GM19193 (cell line): Measurements from ENCODE around the gene GRK5.

ENCODE experiments used
- POLR2A ChIP-seq: IDR thresholded peaks from 4 replicates; pipeline ENCODE4 v1.6.1; 2011; ENCODE audit not compliant: insufficient read depth, insufficient read length; ENCODE audit errors: extremely low read depth

The GRK5 gene

GRCh38 chr10:119250641-119251314, 43.4 kb downstream of the GRK5 start:
- no peak for TF ChIP-seq POLR2A

GRCh38 chr10:119251315-119251708, 43.9 kb downstream of the GRK5 start:
- no peak for TF ChIP-seq POLR2A

- TF ChIP-seq POLR2A = no peak
These were observed 44.7 kb downstream of the GRK5 start for GRCh38 chr10:119252051-119252465.

GRCh38 chr10:119252470-119253151, 45.2 kb downstream of the GRK5 start:
- no peak for TF ChIP-seq POLR2A

GRCh38 chr10:119253433-119254174, 46.2 kb downstream of the GRK5 start:
- no peak for TF ChIP-seq POLR2A

- no peak for TF ChIP-seq POLR2A
These were observed 47.0 kb downstream of the GRK5 start for GRCh38 chr10:119254335-119254734.

GRCh38 chr10:119256030-119256429, 48.7 kb downstream of the GRK5 start:
- no peak for TF ChIP-seq POLR2A

- TF ChIP-seq POLR2A = no peak
These were observed 49.5 kb downstream of the GRK5 start for GRCh38 chr10:119256897-119257296.

- no peak for TF ChIP-seq POLR2A
These were observed 50.6 kb downstream of the GRK5 start for GRCh38 chr10:119257899-119258419.

- no peak for TF ChIP-seq POLR2A
These were observed 52.0 kb downstream of the GRK5 start for GRCh38 chr10:119259345-119259744.

GRCh38 chr10:119263951-119264617, 56.7 kb downstream of the GRK5 start:
- TF ChIP-seq POLR2A = no peak

- TF ChIP-seq POLR2A = no peak
These were observed 58.3 kb downstream of the GRK5 start for GRCh38 chr10:119265691-119266090.

- TF ChIP-seq POLR2A = no peak
These were observed 60.0 kb downstream of the GRK5 start for GRCh38 chr10:119267384-119267783.

GRCh38 chr10:119268428-119268827, 61.1 kb downstream of the GRK5 start:
- TF ChIP-seq POLR2A = no peak

- TF ChIP-seq POLR2A = no peak
These were observed 61.6 kb downstream of the GRK5 start for GRCh38 chr10:119268871-119269506.

- no peak for TF ChIP-seq POLR2A
These were observed 62.4 kb downstream of the GRK5 start for GRCh38 chr10:119269737-119270136.
